ENCODE results near the gene IGLL1.
"Not testable (repeated sequence)": the region's sequence is repeated elsewhere in the genome, so short reads cannot be mapped to it uniquely, and the experiment has no call there.

DNA sequence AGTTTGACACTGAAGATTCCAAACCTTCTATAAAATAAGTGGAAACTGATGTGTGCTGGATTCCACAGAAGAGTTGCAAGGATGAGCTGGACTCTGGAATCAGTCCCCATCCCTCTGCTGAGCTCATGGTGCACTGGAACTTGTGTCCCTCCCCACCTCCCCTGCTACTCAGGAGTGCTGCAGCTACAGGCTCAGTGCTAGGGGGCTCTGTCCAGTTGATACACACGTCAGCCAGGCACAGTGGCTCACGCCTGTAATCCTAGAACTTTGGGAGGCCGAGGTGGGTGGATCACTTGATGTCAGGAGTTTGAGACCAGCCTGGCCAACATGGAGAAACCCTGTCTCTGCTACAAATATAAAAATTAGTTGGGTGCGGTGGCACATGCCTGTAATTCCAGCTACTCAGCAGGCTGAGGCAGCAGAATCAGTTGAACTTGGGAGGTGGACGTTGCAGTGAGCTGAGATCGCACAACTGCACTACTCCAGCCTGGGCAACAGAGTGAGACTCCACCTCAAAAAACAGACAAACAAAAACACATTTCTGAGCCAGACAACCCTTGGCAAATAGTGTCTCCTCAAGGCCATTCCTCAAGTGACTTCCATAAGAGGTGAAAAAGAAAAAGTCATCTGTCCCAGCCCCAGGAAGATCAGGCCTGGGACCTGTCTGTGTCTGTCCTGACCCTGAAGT is 48.1 kb upstream of the IGLL1 start:
- TF ChIP-seq, protein P1, sequence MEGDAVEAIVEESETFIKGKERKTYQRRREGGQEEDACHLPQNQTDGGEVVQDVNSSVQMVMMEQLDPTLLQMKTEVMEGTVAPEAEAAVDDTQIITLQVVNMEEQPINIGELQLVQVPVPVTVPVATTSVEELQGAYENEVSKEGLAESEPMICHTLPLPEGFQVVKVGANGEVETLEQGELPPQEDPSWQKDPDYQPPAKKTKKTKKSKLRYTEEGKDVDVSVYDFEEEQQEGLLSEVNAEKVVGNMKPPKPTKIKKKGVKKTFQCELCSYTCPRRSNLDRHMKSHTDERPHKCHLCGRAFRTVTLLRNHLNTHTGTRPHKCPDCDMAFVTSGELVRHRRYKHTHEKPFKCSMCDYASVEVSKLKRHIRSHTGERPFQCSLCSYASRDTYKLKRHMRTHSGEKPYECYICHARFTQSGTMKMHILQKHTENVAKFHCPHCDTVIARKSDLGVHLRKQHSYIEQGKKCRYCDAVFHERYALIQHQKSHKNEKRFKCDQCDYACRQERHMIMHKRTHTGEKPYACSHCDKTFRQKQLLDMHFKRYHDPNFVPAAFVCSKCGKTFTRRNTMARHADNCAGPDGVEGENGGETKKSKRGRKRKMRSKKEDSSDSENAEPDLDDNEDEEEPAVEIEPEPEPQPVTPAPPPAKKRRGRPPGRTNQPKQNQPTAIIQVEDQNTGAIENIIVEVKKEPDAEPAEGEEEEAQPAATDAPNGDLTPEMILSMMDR (IDR thresholded peaks at IDR 0.05), result not testable (repeated sequence)
- TF ChIP-seq POLR2A (IDR thresholded peaks at IDR 0.05), result not testable (repeated sequence)

All from thyroid gland (tissue), 4 donors.